OCI-LY1 (cell line): ENCODE measurements around the gene PXN.
"Not testable (repeated sequence)": the region's sequence is repeated elsewhere in the genome, so short reads cannot be mapped to it uniquely, and the experiment has no call there.

Experiments
- H2AFZ ChIP-seq: fragments of 200-600 bp; sonication (generic), shearing (Covaris generic); 2 replicates; pipeline ENCODE4 v1.6.0; 2014; ENCODE audit warnings: antibody characterized with exemption, mild to moderate bottlenecking, low read length
- H3F3A ChIP-seq: fragments of 200-600 bp; sonication (generic), shearing (Covaris generic); 2 replicates; pipeline ENCODE4 v1.6.0; 2014; ENCODE audit warnings: mild to moderate bottlenecking, antibody characterized with exemption, low read length, moderate library complexity; ENCODE audit not compliant: insufficient read depth
- H3K27ac ChIP-seq: fragments of 200-600 bp; sonication (generic); 2 replicates; pipeline ENCODE4 v1.5.1; 2014; ENCODE audit warnings: low read length, mixed run types, mild to moderate bottlenecking, low read depth; ENCODE audit not compliant: poor library complexity, severe bottlenecking
- H3K27me3 ChIP-seq: fragments of 200-600 bp; sonication (generic); 2 replicates; pipeline ENCODE4 v1.6.0; 2014; ENCODE audit warnings: antibody characterized with exemption, mild to moderate bottlenecking, low read length, moderate library complexity; ENCODE audit not compliant: insufficient read depth
- H3K36me3 ChIP-seq: fragments of 200-600 bp; sonication (generic); 2 replicates; pipeline ENCODE4 v1.6.1; 2014; ENCODE audit warnings: mild to moderate bottlenecking, antibody characterized with exemption, low read length, moderate library complexity, mixed read lengths; ENCODE audit not compliant: insufficient read depth
- H3K4me1 ChIP-seq: fragments of 200-600 bp; sonication (generic); 2 replicates; pipeline ENCODE4 v1.5.1; 2014; ENCODE audit warnings: mild to moderate bottlenecking, low read length, moderate library complexity; ENCODE audit not compliant: insufficient read depth, severe bottlenecking
- H3K4me2 ChIP-seq: fragments of 200-600 bp; sonication (generic), shearing (Covaris generic); 2 replicates; pipeline ENCODE4 v1.6.1; 2014; ENCODE audit warnings: low read length
- H3K4me3 ChIP-seq: fragments of 200-600 bp; sonication (generic); 2 replicates; pipeline ENCODE4 v1.5.1; 2014; ENCODE audit warnings: low read length, low read depth, mild to moderate bottlenecking, mixed read lengths; ENCODE audit not compliant: poor library complexity, severe bottlenecking
- H3K79me2 ChIP-seq: fragments of 200-600 bp; shearing (Covaris generic); 2 replicates; pipeline ENCODE4 v1.6.1; 2016; ENCODE audit warnings: mixed run types, low read length, mixed read lengths; ENCODE audit not compliant: insufficient read depth
- H3K9ac ChIP-seq: fragments of 200-600 bp; sonication (generic), shearing (Covaris generic); 2 replicates; pipeline ENCODE4 v1.6.1; 2014; ENCODE audit warnings: mild to moderate bottlenecking, low read length, mixed read lengths
- H3K9me2 ChIP-seq: fragments of 200-600 bp; sonication (generic), shearing (Covaris generic); 2 replicates; pipeline ENCODE4 v1.6.1; 2014; ENCODE audit warnings: low read depth, mild to moderate bottlenecking, low read length, mixed read lengths
- H3K9me3 ChIP-seq: fragments of 200-600 bp; shearing (Covaris generic); 2 replicates; pipeline ENCODE4 v1.6.1; 2014; ENCODE audit warnings: low read length, mixed read lengths
- H4K20me1 ChIP-seq: fragments of 200-600 bp; sonication (generic), shearing (Covaris generic); 2 replicates; pipeline ENCODE4 v1.6.0; 2016; ENCODE audit warnings: mild to moderate bottlenecking, low read length; ENCODE audit not compliant: insufficient read depth
- EZH2 ChIP-seq: fragments of 200-600 bp; sonication (generic), shearing (Covaris generic); IDR thresholded peaks from 2 replicates; pipeline ENCODE4 v1.8.0; 2017; ENCODE audit warnings: borderline replicate concordance, mixed run types, mild to moderate bottlenecking, antibody characterized with exemption, low read length, moderate library complexity, mixed read lengths
- TF ChIP-seq, protein P1 (sequence below): fragments of 200-600 bp; sonication (generic), shearing (Covaris generic); IDR thresholded peaks from 2 replicates; pipeline ENCODE4 v1.5.1; 2017; ENCODE audit warnings: mild to moderate bottlenecking, antibody characterized with exemption, low read length, moderate library complexity, mixed read lengths

PXN gene

DNA sequence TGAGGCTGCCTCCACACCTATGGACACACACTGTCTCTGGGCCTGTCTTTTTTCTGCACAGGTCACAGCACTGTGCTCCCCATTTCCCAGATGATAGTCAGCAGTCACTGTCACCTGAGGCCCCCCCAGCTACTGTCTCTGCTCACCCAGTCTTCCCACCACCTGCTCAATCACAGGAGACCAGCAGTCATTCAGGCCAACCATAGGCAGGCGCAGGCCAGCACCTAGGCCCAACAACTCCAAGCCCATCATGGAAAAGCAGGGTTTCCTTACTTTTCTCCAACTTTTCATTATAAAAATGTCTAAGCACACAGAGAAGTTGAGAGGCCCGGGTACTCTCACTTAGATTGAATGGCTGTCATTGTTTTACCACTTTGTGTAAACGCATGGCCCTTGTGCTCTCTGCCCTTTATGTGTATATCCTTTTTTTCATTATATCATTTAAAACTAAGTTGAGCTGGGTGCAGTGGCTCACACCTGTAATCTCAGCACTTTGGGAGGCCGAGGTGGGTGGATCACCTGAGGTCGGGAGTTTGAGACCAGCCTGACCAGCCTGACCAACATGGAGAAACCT lies 7.1 kb downstream of the PXN start:
- Histone ChIP-seq H3K4me2 (no peak overlapping the region), H3K9ac (no peak overlapping the region), H3K36me3 (no peaks in the 10 kb centered on the region), H3K9me3 (no peaks in the 10 kb centered on the region), H3K4me3 (no peak overlapping the region), H4K20me1 (no peaks in the 10 kb centered on the region), H3F3A (no peaks in the 10 kb centered on the region), H3K27ac (no peak overlapping the region), H3K9me2 (no peaks in the 10 kb centered on the region), H3K27me3 (peaks cover 4% of the 10 kb centered on the region; the same call in 1 of the 2 replicates), H3K79me2 (no peaks in the 10 kb centered on the region), H2AFZ (no peak overlapping the region), H3K4me1 (no peaks in the 10 kb centered on the region)
- TF ChIP-seq, protein P1, sequence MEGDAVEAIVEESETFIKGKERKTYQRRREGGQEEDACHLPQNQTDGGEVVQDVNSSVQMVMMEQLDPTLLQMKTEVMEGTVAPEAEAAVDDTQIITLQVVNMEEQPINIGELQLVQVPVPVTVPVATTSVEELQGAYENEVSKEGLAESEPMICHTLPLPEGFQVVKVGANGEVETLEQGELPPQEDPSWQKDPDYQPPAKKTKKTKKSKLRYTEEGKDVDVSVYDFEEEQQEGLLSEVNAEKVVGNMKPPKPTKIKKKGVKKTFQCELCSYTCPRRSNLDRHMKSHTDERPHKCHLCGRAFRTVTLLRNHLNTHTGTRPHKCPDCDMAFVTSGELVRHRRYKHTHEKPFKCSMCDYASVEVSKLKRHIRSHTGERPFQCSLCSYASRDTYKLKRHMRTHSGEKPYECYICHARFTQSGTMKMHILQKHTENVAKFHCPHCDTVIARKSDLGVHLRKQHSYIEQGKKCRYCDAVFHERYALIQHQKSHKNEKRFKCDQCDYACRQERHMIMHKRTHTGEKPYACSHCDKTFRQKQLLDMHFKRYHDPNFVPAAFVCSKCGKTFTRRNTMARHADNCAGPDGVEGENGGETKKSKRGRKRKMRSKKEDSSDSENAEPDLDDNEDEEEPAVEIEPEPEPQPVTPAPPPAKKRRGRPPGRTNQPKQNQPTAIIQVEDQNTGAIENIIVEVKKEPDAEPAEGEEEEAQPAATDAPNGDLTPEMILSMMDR: no peak
- TF ChIP-seq EZH2: no peak

DNA sequence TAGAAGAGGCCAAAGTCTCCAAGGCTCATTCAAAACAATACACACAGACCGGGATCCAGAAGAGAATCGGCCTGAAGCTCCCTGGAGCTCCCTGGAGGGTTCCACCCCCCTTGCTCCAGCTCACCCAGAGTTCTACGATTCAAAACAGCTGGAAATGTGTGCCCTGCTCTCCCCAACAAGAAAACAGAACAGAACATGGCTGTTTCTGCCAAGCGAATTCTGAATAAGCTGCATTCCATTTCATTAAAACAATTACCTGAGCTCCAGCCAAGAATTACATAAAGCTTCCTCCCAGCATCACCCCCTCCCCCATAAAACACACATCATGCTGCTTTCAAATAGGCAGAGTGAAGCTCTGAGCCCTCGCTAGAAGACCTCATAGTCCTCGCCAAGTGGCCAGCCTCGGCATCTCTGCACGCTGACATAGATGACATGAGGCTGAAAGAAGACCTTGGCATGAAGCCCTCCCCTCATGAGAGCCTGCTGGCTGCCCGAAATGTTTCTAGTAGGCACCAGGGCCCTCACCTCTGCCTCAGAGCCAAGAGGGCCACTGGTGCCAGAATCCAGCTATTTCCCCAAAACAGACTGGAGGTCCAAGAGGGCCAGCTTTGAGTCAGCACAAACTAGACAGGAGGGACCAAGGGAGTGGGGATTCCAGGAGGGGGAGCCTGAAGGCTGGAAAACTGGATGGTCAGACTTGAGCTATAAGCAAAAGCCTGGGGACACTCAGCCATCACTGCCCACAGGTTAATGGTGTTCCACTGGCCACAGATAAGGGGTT lies 8.3 kb downstream of the PXN start:
- Histone ChIP-seq H3K27ac (no peak overlapping the region), H3K9me3 (no peaks in the 10 kb centered on the region), H3K9ac (no peak overlapping the region), H3F3A (no peaks in the 10 kb centered on the region), H3K4me3 (no peak overlapping the region), H3K9me2 (no peaks in the 10 kb centered on the region), H3K36me3 (no peaks in the 10 kb centered on the region), H2AFZ (no peak overlapping the region), H3K79me2 (no peaks in the 10 kb centered on the region), H3K27me3 (peaks cover 4% of the 10 kb centered on the region; the same call in 1 of the 2 replicates), H3K4me1 (no peaks in the 10 kb centered on the region), H3K4me2 (no peak overlapping the region), H4K20me1 (no peaks in the 10 kb centered on the region)
- TF ChIP-seq, protein P1: no peak
- no peak for TF ChIP-seq EZH2

DNA sequence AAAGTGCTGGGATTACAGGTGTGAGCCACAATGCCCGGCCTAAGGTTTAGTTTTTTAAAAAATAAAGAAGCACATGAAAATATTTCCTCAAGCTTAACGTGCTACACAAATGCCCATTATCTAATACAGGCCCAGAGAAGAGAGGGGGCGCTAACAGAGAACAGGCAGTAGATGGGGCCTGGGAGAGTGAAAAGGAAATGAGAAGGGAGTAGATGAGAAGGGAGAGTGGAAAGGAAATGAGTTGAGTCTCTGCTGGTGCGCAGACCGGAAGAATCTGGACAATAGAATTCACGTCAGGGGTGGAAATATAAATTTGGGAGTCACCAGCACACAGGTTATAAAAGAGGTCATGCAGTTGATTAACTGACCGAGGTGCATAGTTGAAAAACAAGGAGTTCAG lies 10.7 kb downstream of the PXN start:
- no peaks in the 10 kb centered on the region for H3K9me3 ChIP-seq
- no peaks in the 10 kb centered on the region for H4K20me1 ChIP-seq
- H3K4me1 ChIP-seq: no peaks in the 10 kb centered on the region
- H3F3A ChIP-seq: no peaks in the 10 kb centered on the region
- no peak for TF ChIP-seq EZH2
- TF ChIP-seq, protein P1: peak; percentile 30; the same call in 1 of the 2 replicates
- no peaks in the 10 kb centered on the region for H3K9me2 ChIP-seq
- no peaks in the 10 kb centered on the region for H3K27me3 ChIP-seq
- no peaks in the 10 kb centered on the region for H3K79me2 ChIP-seq
- no peak overlapping the region for H3K9ac ChIP-seq
- H3K36me3 ChIP-seq: no peaks in the 10 kb centered on the region
- H2AFZ ChIP-seq: no peak overlapping the region
- H3K4me2 ChIP-seq: no peak overlapping the region
- no peak overlapping the region for H3K4me3 ChIP-seq
- H3K27ac ChIP-seq: no peak overlapping the region

DNA sequence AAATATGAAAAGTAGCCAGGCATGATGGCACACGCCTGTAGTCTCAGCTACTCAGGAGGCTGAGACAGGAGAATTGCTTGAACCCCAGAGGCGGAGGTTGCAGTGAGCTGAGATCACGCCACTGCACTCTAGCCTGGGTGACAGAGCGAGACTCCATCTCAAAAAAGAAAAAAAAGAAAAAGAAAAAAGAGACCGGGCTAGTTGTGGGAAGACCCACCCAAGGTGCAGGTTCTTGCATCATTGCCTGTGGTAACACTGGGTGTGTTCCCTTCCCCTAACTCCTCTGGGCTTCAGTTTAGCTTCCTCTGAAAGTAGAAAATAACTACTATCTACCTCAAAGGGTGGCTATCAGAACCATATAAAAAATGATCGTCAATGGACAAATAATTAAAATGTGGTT lies 12.2 kb downstream of the PXN start:
- not testable (repeated sequence) for H4K20me1 ChIP-seq, H3K4me2 ChIP-seq, H3K4me3 ChIP-seq, H2AFZ ChIP-seq, H3K9ac ChIP-seq, H3K9me2 ChIP-seq, H3F3A ChIP-seq, H3K9me3 ChIP-seq, H3K27me3 ChIP-seq, H3K36me3 ChIP-seq, H3K79me2 ChIP-seq, H3K4me1 ChIP-seq, H3K27ac ChIP-seq
